ENCODE measurements around the gene P2RY13.

GRCh38 chr3:151351648-151352047 is 22.3 kb upstream of the P2RY13 start:
- TF ChIP-seq, protein P1, sequence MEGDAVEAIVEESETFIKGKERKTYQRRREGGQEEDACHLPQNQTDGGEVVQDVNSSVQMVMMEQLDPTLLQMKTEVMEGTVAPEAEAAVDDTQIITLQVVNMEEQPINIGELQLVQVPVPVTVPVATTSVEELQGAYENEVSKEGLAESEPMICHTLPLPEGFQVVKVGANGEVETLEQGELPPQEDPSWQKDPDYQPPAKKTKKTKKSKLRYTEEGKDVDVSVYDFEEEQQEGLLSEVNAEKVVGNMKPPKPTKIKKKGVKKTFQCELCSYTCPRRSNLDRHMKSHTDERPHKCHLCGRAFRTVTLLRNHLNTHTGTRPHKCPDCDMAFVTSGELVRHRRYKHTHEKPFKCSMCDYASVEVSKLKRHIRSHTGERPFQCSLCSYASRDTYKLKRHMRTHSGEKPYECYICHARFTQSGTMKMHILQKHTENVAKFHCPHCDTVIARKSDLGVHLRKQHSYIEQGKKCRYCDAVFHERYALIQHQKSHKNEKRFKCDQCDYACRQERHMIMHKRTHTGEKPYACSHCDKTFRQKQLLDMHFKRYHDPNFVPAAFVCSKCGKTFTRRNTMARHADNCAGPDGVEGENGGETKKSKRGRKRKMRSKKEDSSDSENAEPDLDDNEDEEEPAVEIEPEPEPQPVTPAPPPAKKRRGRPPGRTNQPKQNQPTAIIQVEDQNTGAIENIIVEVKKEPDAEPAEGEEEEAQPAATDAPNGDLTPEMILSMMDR (IDR thresholded peaks at IDR 0.05; ENCODE audit: poor library complexity, severe bottlenecking) = no peak
- TF ChIP-seq POLR2AphosphoS5 (IDR thresholded peaks at IDR 0.05) (no peak), EZH2 (IDR thresholded peaks at IDR 0.05; ENCODE audit: borderline replicate concordance, insufficient read depth, low read length, poor library complexity, severe bottlenecking) (no peak), EP300 (conservative IDR thresholded peaks at IDR 0.05; ENCODE audit: poor library complexity, severe bottlenecking) (no peak), SMC3 (conservative IDR thresholded peaks at IDR 0.05; ENCODE audit: poor library complexity) (no peak), MXI1 (conservative IDR thresholded peaks at IDR 0.05; ENCODE audit: poor library complexity, severe bottlenecking) (no peak)
